GM19463 (cell line): ENCODE measurements around the gene UBXN2A.
"Not testable (repeated sequence)": the region's sequence is repeated elsewhere in the genome, so short reads cannot be mapped to it uniquely, and the experiment has no call there.

Experiments used
- ATAC-seq: cut with Tn5 transposase; IDR thresholded peaks from one replicate; pipeline ENCODE4 v1.9.1; 2021; ENCODE audit warnings: mild to moderate bottlenecking, moderate library complexity; ENCODE audit not compliant: unreplicated experiment

UBXN2A gene

GRCh38 chr2:24011250-24012104, 71.2 kb downstream of the UBXN2A start:
- ATAC-seq: no peak

GRCh38 chr2:24012521-24013188, 72.4 kb downstream of the UBXN2A start:
- no peak for ATAC-seq

GRCh38 chr2:24014902-24015301, 74.6 kb downstream of the UBXN2A start:
- ATAC-seq: not testable (repeated sequence)

DNA sequence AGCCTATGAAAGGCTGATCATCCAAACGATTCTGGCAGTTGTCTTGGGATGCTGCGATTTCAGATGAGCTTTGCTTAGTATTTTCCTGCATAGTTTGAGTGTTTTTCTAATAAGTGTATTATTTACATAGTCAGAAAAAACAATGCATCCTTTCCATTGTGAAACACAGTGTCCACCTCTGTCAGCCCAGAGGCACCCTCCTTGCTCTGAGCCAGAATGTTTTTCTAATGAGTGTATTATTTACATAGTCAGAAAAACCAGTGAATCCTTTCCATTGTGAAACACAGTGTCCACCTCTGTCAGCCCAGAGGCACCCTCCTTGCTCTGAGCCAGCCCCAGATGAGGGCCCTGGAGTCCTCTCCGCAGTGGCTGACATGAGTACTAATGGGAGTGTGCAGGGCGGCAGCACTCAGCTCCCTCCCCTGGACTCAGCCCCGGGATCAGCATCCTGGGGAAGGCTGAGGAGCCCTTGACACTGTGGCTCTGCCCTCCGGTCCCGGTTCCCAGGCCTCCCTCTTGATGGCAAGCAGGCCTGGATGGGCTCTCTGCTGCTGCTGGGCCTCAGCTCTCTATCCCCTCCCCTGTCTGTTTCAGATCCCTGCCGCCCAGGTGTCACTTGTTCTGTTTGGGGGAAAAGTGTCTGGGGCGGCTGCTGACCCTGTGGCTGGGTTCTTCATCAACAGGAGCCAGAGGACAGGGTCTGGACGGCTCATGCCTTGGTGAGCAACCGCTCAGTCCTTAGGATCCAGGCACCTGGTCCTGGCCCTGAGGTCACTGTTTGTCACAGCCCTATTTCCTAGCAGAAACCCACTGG, 75.5 kb downstream of the UBXN2A start:
- no peak for ATAC-seq

- ATAC-seq: no peak
Observed at GRCh38 chr2:24016376-24016761, 76.1 kb downstream of the UBXN2A start.

DNA sequence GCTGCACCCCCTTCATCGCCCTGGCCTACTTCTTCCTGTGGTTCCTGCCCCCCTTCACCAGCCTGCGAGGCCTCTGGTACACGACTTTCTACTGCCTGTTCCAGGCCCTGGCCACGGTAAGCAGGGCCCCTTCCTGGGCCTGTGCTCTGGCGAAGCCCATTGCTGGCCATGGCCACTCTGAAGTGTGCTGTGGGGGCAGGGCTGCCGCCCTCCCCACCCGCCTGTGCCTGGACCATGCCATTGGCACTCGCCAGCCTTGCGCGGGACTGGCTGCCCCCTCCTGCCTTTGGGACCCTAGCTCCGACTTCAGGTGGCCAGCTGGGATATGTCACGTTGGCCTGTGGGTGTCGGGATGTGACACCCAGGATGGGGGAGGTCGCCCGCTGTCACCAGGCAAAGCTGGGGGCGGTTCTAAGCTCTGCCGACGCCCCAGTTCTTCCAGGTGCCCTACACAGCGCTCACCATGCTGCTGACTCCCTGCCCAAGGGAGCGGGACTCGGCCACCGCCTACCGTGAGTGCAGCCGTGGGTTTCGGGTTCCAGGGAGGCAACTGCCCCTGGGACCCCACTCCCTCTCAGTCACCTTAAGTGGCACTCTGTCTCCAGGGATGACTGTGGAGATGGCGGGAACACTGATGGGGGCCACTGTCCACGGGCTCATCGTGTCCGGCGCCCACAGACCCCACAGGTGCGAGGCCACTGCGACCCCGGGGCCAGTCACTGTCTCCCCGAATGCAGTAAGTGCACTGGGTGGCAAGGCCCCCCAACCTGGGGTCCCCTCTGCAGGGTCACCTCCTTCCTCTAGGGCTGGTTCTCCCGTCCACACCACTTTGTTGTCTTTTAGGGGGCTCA, 76.8 kb downstream of the UBXN2A start:
- ATAC-seq: no peak

- ATAC-seq: no peak
Observed at GRCh38 chr2:24017711-24018110, 77.4 kb downstream of the UBXN2A start.

- no peak for ATAC-seq
Observed at GRCh38 chr2:24018241-24018640, 78.0 kb downstream of the UBXN2A start.

- ATAC-seq: no peak
Observed at GRCh38 chr2:24019729-24020128, 79.5 kb downstream of the UBXN2A start.

GRCh38 chr2:24020244-24020643, 80.0 kb downstream of the UBXN2A start:
- no peak for ATAC-seq

GRCh38 chr2:24021122-24021998, 81.1 kb downstream of the UBXN2A start:
- no peak for ATAC-seq

DNA sequence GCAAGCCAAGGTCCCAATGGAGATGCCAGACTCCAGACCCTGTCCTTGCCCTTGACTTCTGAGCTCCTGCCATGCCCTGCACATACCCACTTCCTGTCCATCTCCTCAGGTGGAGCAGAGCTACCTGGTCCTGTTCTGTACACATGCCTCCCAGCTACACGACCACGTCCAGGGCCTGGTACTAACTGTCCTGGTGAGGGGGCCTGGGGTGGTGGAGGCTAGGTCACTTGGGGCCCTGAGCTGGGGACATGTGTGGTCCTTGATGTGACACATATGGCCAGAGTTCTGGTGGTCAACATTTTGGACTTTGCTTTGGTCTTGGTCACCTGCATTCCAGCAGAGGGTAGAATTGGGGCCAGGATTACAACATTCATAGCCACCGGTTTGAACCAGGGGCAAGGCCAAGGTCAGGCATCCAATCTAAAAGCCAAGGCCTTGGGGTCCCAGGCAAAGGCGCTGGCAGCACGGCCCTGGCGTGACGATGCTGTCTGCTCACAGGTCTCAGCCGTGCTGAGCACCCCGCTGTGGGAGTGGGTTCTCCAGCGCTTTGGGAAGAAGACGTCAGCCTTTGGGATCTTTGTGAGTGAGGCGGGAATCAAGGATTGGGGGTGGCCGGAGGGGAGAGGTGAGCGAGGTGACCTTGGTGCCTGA, 82.2 kb downstream of the UBXN2A start:
- no peak for ATAC-seq

GRCh38 chr2:24022975-24023575, 82.8 kb downstream of the UBXN2A start:
- ATAC-seq: no peak

DNA sequence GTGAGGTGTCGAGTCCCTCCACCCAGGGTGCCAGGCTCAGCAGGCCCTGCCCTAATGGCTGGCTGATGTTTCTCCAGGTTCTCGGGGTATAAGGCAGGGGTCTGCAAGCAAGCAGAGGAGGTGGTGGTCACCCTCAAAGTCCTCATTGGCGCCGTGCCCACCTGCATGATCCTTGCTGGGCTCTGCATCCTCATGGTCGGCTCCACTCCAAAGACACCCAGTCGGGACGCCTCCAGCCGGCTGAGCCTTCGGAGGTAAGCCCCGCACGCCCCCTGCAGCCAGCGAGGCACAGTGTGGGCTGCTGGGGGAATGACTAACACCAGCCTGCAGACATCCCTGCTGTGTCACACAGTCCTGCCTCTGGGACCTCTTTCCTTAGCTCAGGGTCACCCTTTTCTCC, 83.8 kb downstream of the UBXN2A start:
- no peak for ATAC-seq

GRCh38 chr2:24024996-24025663, 84.9 kb downstream of the UBXN2A start:
- ATAC-seq: no peak

DNA sequence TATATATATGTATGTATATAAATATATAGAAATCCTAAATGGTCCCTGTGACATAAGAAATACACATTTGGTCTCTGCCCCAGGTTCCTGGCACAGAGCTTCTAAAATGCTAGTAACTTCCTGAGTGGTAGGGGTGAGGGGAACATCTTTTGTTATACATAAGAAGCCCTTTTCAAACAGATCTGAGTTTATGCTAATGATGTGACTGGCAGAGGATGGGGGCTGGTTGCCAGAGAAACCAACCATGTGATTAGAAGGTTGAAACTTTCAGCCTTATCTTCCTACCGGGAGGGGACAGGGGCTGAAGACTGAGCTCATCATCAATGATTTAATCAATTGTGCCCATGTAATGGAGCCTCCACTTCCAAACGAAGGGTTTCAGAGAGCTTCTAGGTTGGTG, 86.0 kb downstream of the UBXN2A start:
- ATAC-seq: no peak

- ATAC-seq: no peak
Observed at GRCh38 chr2:24038786-24039499, 98.7 kb downstream of the UBXN2A start.

DNA sequence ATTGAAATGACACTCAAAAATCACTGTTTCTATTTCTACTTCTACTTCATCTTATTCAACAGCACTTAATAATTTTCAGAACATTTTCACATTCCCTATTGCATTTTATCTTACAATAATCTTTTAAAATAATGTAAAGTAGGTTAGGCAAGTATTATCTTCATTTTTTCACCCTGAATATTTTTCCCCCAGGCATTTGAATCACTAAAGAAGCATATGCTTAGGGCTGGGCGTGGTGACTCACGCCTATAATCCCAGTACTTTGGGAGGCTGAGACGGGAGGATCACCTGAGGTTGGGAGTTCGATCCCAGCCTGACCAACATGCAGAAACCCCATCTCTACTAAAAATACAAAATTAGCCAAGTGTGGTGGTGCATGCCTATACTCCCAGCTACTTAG, 100.2 kb downstream of the UBXN2A start:
- ATAC-seq: no peak
